Heart left ventricle (tissue), 13 donors: ENCODE measurements around the gene SYCE1.
"Not testable (repeated sequence)": the region's sequence is repeated elsewhere in the genome, so short reads cannot be mapped to it uniquely, and the experiment has no call there.

ENCODE experiments used
- CTCF ChIP-seq, 12 donors: fragments of 200-600 bp; sonication (generic) in 4 of 12; IDR thresholded peaks; one replicate each; pipeline versions ENCODE4 v1.5.0 to v1.8.0; 2018 to 2022; ENCODE audit warnings: antibody characterized with exemption in 12 of 12, mild to moderate bottlenecking in 5 of 12
- POLR2A ChIP-seq, 2 donors: fragments of 450-650 bp; IDR thresholded peaks; one replicate each; pipeline ENCODE4 v1.6.1; 2017; ENCODE audit warnings: antibody characterized with exemption in 2 of 2, mild to moderate bottlenecking in 2 of 2, moderate library complexity in 2 of 2
- donor health status: ischemic (EF 13 %, LVEDD 7.1; RV severe dilation, severe dysfunction).
- donor health status: DM: no; HTN: yes; CAD: no.
- donor health status: DM: no; HTN: no; CAD: no.
- donor health status: ischemic (EF 25% LVEDD 6.9; RV normal size, moderate dysfunction).
- donor health status: ischemic (EF 25% LVEDD 5.7; RV mildly dilated, moderate dysfunction).
- donor health status: ischemic (EF 35%, LVEDD 5.7; RV mildly dilated, moderate dysfunction).
- donor health status: nonischemic (EF 11% LVEDD 7.7; RV severe dilation, severe dysfunction).
- donor health status: DM: yes; HTN: yes; CAD: no.
- donor health status: PGD.
- donor health status: ischemic (EF 29% LVEDD 5.4; RV normal size, mild dysfunction).
- donor health status: nonischemic (EF 23%, LVEDD 6.1; RV moderate dilation, normal function).

- TF ChIP-seq CTCF, POLR2A (IDR thresholded peaks at IDR 0.05): not testable (repeated sequence)
These were observed 8.1 kb upstream of the SYCE1 start for GRCh38 chr10:133573460-133573859.
